Neural cell (in vitro differentiated cells): ENCODE data around the gene UGT1A4. TPM values are rescaled to one million over a fixed set of nuclear protein-coding genes. Genes with fewer than 3 reads are reported as not detected.

Experiments used
- H2AFZ ChIP-seq: fragments of 200-600, 300-800 bp; sonication (generic), shearing (Covaris generic); 2 replicates; pipeline ENCODE4 v1.6.0; 2014; ENCODE audit warnings: low read depth, mild to moderate bottlenecking, antibody characterized with exemption, low read length, moderate library complexity
- H3F3A ChIP-seq: fragments of 200-600 bp; shearing (Covaris generic); 2 replicates; pipeline ENCODE4 v1.6.1; 2016; ENCODE audit warnings: mild to moderate bottlenecking, moderate library complexity, mixed read lengths, antibody characterized with exemption, low read length; ENCODE audit not compliant: insufficient read depth, poor library complexity, severe bottlenecking
- H3K27ac ChIP-seq: fragments of 200-600, 300-800 bp; sonication (generic), shearing (Covaris generic); 2 replicates; pipeline ENCODE4 v1.5.1; 2014; ENCODE audit warnings: mild to moderate bottlenecking, low read length, moderate library complexity
- H3K27me3 ChIP-seq: fragments of 300-800, 200-600 bp; sonication (generic), shearing (Covaris generic); 2 replicates; pipeline ENCODE4 v1.6.0; 2014; ENCODE audit warnings: mild to moderate bottlenecking, low read depth, low read length, moderate library complexity; ENCODE audit not compliant: insufficient read depth
- H3K36me3 ChIP-seq: fragments of 300-800, 200-600 bp; sonication (generic), shearing (Covaris generic); 2 replicates; pipeline ENCODE4 v1.5.1; 2014; ENCODE audit warnings: mild to moderate bottlenecking, antibody characterized with exemption, low read length, moderate library complexity; ENCODE audit not compliant: insufficient read depth
- H3K4me2 ChIP-seq: fragments of 300-800, 200-600 bp; sonication (generic), shearing (Covaris generic); 2 replicates; pipeline ENCODE4 v1.6.0; 2014; ENCODE audit warnings: mild to moderate bottlenecking, low read length
- H3K4me3 ChIP-seq: fragments of 300-800, 200-600 bp; sonication (generic), shearing (Covaris generic); 2 replicates; pipeline ENCODE4 v1.5.1; 2014; ENCODE audit warnings: mild to moderate bottlenecking, low read length, moderate library complexity
- H3K79me2 ChIP-seq: fragments of 200-600 bp; shearing (Covaris generic); replicated peaks from 2 replicates; pipeline ENCODE4 v1.6.0; 2014; ENCODE audit warnings: mild to moderate bottlenecking, low read length, moderate library complexity; ENCODE audit not compliant: insufficient read depth
- H3K9ac ChIP-seq: fragments of 300-800, 200-600 bp; sonication (generic), shearing (Covaris generic); 2 replicates; pipeline ENCODE4 v1.6.1; 2016; ENCODE audit warnings: mild to moderate bottlenecking, low read length, mixed read lengths
- H3K9me2 ChIP-seq: fragments of 200-600 bp; shearing (Covaris generic); 2 replicates; pipeline ENCODE4 v1.6.1; 2016; ENCODE audit warnings: mild to moderate bottlenecking, low read length, mixed read lengths; ENCODE audit not compliant: insufficient read depth
- H3K9me3 ChIP-seq: fragments of 200-600, 300-800 bp; sonication (generic), shearing (Covaris generic); 2 replicates; pipeline ENCODE4 v1.6.1; 2016; ENCODE audit warnings: mild to moderate bottlenecking, mixed run types, low read length, moderate library complexity, mixed read lengths
- H4K20me1 ChIP-seq: fragments of 200-600 bp; shearing (Covaris generic); 2 replicates; pipeline ENCODE4 v1.6.1; 2016; ENCODE audit warnings: mild to moderate bottlenecking, mixed run types; ENCODE audit not compliant: insufficient read depth
- EP300 ChIP-seq: fragments of 450-650 bp; conservative IDR thresholded peaks from 2 replicates; pipeline ENCODE4 v1.6.1; 2014; ENCODE audit warnings: antibody characterized with exemption, mild to moderate bottlenecking, moderate library complexity; ENCODE audit not compliant: poor library complexity, severe bottlenecking
- EZH2 ChIP-seq: fragments of 200-600, 300-800 bp; shearing (Covaris generic), sonication (generic); IDR thresholded peaks from 2 replicates; pipeline ENCODE4 v1.6.1; 2014; ENCODE audit warnings: antibody characterized with exemption, low read length, borderline replicate concordance, mild to moderate bottlenecking; ENCODE audit not compliant: insufficient read depth, poor library complexity, severe bottlenecking
- MXI1 ChIP-seq: fragments of 450-650 bp; conservative IDR thresholded peaks from 2 replicates; pipeline ENCODE4 v1.6.1; 2014; ENCODE audit warnings: antibody characterized with exemption, mild to moderate bottlenecking; ENCODE audit not compliant: poor library complexity, severe bottlenecking
- POLR2AphosphoS5 ChIP-seq: IDR thresholded peaks from 2 replicates; pipeline ENCODE4 v1.6.1; 2012
- RAD21 ChIP-seq: fragments of 450-650 bp; conservative IDR thresholded peaks from 2 replicates; pipeline ENCODE4 v1.6.1; 2014; ENCODE audit warnings: antibody characterized with exemption, mild to moderate bottlenecking, moderate library complexity
- SMC3 ChIP-seq: fragments of 450-650 bp; conservative IDR thresholded peaks from 2 replicates; pipeline ENCODE4 v1.6.1; 2014; ENCODE audit warnings: antibody characterized with exemption, mild to moderate bottlenecking, moderate library complexity; ENCODE audit not compliant: poor library complexity
- TAF1 ChIP-seq: IDR thresholded peaks from 2 replicates; pipeline ENCODE4 v1.6.1; 2012; ENCODE audit warnings: low read depth
- polyA plus RNA-seq: library from polyadenylated mRNA; depleted of rRNA; stranded (reverse); fragments of >200 nt; gene quantifications from 2 replicates; pipeline ENCODE4 v1.2.3, GENCODE V29; 2014
- TF ChIP-seq, protein P1 (sequence below): IDR thresholded peaks from 2 replicates; pipeline ENCODE4 v1.6.1; 2012; ENCODE audit warnings: borderline replicate concordance
- TF ChIP-seq, protein P2 (sequence below): fragments of 450-650 bp; IDR thresholded peaks from 2 replicates; pipeline ENCODE4 v1.5.1; 2014; ENCODE audit warnings: antibody characterized with exemption, mild to moderate bottlenecking, moderate library complexity; ENCODE audit not compliant: poor library complexity, severe bottlenecking

Gene UGT1A4
- polyA plus RNA-seq, 1 donor from 2014 or later: not detected

DNA sequence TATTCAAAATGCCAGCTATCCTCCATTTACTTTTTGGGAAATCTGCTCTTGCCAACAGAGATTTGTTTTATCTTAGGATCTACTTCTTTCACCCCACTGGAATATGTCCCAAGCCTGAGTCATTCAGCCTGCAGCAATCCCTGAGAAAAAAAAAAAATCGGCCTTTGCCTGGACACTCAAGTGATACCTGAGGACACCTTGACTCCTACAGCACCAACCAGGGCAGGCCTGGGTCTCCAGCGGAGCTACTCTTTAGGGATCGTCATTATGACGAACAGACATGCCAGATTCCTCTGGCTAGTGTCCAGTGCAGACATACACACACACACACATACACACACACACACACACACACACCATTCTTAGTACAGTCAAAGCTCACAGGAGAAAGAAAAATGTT is 28.1 kb upstream of the UGT1A4 start:
- no peak overlapping the region for H3K4me2 ChIP-seq
- H3K36me3 ChIP-seq: no peaks in the 10 kb centered on the region
- no peaks in the 10 kb centered on the region for H4K20me1 ChIP-seq

DNA sequence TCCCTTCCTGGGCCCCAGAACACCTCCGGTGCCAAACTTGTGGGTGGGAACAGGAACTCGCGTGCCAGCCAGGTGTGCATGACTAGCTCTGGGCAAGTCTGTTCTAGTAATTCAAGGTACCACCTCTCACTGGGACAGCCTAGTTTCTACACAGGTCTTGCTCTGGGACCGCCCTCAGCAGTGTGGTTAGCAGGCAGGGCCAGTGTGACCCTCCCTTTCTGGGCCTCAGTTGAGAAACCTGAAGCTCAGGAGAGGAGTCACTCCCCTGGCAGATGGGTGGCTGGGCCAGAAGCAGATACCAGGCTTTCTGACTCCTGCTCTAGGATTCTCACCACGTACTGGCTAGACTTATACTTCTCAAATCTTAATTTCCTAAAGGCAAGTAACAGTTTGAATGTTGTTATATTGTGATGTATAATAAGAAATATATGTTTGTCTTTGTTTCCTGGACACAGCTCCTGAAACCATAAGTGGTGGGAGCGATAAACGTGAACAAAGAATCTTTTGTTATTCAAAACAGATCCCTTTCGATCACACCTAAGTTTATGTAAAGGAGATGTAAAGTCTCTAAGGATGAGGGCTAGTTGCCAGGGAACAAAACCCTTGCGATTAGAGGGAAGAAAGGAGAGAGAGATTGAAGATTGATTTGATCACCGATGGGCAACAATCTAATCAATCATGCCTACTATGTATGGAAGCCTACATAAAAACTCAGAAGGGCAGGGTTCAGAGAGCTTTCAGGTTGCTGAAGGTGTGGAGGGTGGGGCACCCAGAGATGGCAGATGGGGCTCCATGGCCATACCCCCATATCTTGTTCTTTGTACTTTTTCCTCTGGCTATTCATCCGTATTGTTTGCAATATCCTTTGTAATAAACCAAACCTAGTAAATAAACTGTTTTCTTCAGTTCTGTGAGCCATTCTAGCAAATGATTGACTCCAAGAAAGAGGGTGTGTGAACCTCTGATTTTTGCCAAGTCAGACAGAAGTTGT is 26.8 kb upstream of the UGT1A4 start:
- H2AFZ ChIP-seq: no peak overlapping the region
- TF ChIP-seq TAF1: no peak
- H3K79me2 ChIP-seq: no peaks in the 10 kb centered on the region
- no peak overlapping the region for H3K9ac ChIP-seq
- no peaks in the 10 kb centered on the region for H3K36me3 ChIP-seq
- no peaks in the 10 kb centered on the region for H3K27me3 ChIP-seq
- H3K4me2 ChIP-seq: no peak overlapping the region
- H3K9me3 ChIP-seq: no peaks in the 10 kb centered on the region
- no peaks in the 10 kb centered on the region for H3K9me2 ChIP-seq
- no peak overlapping the region for H3K4me3 ChIP-seq
- no peak overlapping the region for H3K27ac ChIP-seq
- no peaks in the 10 kb centered on the region for H3F3A ChIP-seq
- H4K20me1 ChIP-seq: no peaks in the 10 kb centered on the region

More for the DNA sequence above, 28.1 kb upstream of the UGT1A4 start:
- Histone ChIP-seq H3K4me3 (no peak overlapping the region), H3K9me3 (no peaks in the 10 kb centered on the region), H3F3A (no peaks in the 10 kb centered on the region), H3K9me2 (no peaks in the 10 kb centered on the region), H3K79me2 (no peaks in the 10 kb centered on the region), H3K27ac (no peak overlapping the region), H3K27me3 (no peaks in the 10 kb centered on the region), H3K9ac (no peak overlapping the region), H2AFZ (no peak overlapping the region)
- TF ChIP-seq RAD21: no peak
- TF ChIP-seq MXI1: no peak
- TF ChIP-seq TAF1: no peak
- TF ChIP-seq EZH2: no peak
- TF ChIP-seq, protein P1, sequence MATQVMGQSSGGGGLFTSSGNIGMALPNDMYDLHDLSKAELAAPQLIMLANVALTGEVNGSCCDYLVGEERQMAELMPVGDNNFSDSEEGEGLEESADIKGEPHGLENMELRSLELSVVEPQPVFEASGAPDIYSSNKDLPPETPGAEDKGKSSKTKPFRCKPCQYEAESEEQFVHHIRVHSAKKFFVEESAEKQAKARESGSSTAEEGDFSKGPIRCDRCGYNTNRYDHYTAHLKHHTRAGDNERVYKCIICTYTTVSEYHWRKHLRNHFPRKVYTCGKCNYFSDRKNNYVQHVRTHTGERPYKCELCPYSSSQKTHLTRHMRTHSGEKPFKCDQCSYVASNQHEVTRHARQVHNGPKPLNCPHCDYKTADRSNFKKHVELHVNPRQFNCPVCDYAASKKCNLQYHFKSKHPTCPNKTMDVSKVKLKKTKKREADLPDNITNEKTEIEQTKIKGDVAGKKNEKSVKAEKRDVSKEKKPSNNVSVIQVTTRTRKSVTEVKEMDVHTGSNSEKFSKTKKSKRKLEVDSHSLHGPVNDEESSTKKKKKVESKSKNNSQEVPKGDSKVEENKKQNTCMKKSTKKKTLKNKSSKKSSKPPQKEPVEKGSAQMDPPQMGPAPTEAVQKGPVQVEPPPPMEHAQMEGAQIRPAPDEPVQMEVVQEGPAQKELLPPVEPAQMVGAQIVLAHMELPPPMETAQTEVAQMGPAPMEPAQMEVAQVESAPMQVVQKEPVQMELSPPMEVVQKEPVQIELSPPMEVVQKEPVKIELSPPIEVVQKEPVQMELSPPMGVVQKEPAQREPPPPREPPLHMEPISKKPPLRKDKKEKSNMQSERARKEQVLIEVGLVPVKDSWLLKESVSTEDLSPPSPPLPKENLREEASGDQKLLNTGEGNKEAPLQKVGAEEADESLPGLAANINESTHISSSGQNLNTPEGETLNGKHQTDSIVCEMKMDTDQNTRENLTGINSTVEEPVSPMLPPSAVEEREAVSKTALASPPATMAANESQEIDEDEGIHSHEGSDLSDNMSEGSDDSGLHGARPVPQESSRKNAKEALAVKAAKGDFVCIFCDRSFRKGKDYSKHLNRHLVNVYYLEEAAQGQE: no peak
- no peak for TF ChIP-seq SMC3
- TF ChIP-seq, protein P2, sequence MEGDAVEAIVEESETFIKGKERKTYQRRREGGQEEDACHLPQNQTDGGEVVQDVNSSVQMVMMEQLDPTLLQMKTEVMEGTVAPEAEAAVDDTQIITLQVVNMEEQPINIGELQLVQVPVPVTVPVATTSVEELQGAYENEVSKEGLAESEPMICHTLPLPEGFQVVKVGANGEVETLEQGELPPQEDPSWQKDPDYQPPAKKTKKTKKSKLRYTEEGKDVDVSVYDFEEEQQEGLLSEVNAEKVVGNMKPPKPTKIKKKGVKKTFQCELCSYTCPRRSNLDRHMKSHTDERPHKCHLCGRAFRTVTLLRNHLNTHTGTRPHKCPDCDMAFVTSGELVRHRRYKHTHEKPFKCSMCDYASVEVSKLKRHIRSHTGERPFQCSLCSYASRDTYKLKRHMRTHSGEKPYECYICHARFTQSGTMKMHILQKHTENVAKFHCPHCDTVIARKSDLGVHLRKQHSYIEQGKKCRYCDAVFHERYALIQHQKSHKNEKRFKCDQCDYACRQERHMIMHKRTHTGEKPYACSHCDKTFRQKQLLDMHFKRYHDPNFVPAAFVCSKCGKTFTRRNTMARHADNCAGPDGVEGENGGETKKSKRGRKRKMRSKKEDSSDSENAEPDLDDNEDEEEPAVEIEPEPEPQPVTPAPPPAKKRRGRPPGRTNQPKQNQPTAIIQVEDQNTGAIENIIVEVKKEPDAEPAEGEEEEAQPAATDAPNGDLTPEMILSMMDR: no peak
- no peak for TF ChIP-seq POLR2AphosphoS5
- TF ChIP-seq EP300: no peak
